HUES64 (cell line): Measurements from ENCODE around the gene SPI1.

Source experiments
- H3K27ac ChIP-seq: 2 replicates; pipeline ENCODE4 v1.7.0; 2013; ENCODE audit warnings: low read depth, low read length, inconsistent platforms
- H3K27me3 ChIP-seq: 2 replicates; pipeline ENCODE4 v1.6.1; 2013; ENCODE audit warnings: mild to moderate bottlenecking, low read length; ENCODE audit not compliant: insufficient read depth
- H3K36me3 ChIP-seq: 2 replicates; pipeline ENCODE4 v1.6.1; 2013; ENCODE audit warnings: mild to moderate bottlenecking, low read length; ENCODE audit not compliant: insufficient read depth
- H3K4me1 ChIP-seq: 2 replicates; pipeline ENCODE4 v1.6.1; 2013; ENCODE audit warnings: mild to moderate bottlenecking, low read length, moderate library complexity; ENCODE audit not compliant: insufficient read depth
- H3K4me3 ChIP-seq: 2 replicates; pipeline ENCODE4 v1.5.1; 2013; ENCODE audit warnings: mild to moderate bottlenecking, low read length, moderate library complexity
- H3K9ac ChIP-seq: 2 replicates; pipeline ENCODE4 v1.6.1; 2013; ENCODE audit warnings: mild to moderate bottlenecking, low read depth, low read length
- H3K9me3 ChIP-seq: 2 replicates; pipeline ENCODE4 v1.6.1; 2013; ENCODE audit warnings: low read depth, low read length; ENCODE audit not compliant: insufficient read depth
- WGBS: fragments of 150-250, 120-280 bp; methylation state at CpG from one replicate; pipeline ENCODE4 v1.1.7; 2013; ENCODE audit warnings: missing lambda C conversion rate; 5-methylcytosine and 5-hydroxymethylcytosine counted together

SPI1 gene

GRCh38 chr11:47413351-47413750 lies 35.0 kb upstream of the SPI1 start:
- Histone ChIP-seq H3K36me3 (peaks cover 39% of the 10 kb centered on the region), H3K9me3 (no peaks in the 10 kb centered on the region), H3K4me1 (peaks cover 7% of the 10 kb centered on the region; the same call in 1 of the 2 replicates), H3K27me3 (no peaks in the 10 kb centered on the region), H3K9ac (no peak overlapping the region), H3K27ac (no peak overlapping the region), H3K4me3 (no peak overlapping the region)
- 92% methylated on average over 13 of the region's 13 CpGs for WGBS

- WGBS = 84% methylated on average over 12 of the region's 12 CpGs
- Histone ChIP-seq H3K27me3 (no peaks in the 10 kb centered on the region), H3K9ac (no peak overlapping the region), H3K36me3 (peaks cover 28% of the 10 kb centered on the region), H3K9me3 (no peaks in the 10 kb centered on the region), H3K4me3 (no peak overlapping the region), H3K4me1 (peaks cover 13% of the 10 kb centered on the region; the same call in 1 of the 2 replicates), H3K27ac (no peak overlapping the region)
Measured at GRCh38 chr11:47411884-47412746, 33.8 kb upstream of the SPI1 start.

- H3K9me3 ChIP-seq = no peaks in the 10 kb centered on the region
- no peaks in the 10 kb centered on the region for H3K27me3 ChIP-seq
- H3K4me1 ChIP-seq = peaks cover 10% of the 10 kb centered on the region
- peaks cover 21% of the 10 kb centered on the region for H3K36me3 ChIP-seq
- 86% methylated on average over 12 of the region's 12 CpGs for WGBS
- H3K4me3 ChIP-seq = no peak overlapping the region
- H3K27ac ChIP-seq = no peak overlapping the region
- H3K9ac ChIP-seq = no peak overlapping the region
Measured at GRCh38 chr11:47410370-47411264, 32.3 kb upstream of the SPI1 start.

- no peak overlapping the region for H3K9ac ChIP-seq
- H3K4me1 ChIP-seq = peaks cover 10% of the 10 kb centered on the region
- no peaks in the 10 kb centered on the region for H3K9me3 ChIP-seq
- no peaks in the 10 kb centered on the region for H3K27me3 ChIP-seq
- peaks cover 16% of the 10 kb centered on the region for H3K36me3 ChIP-seq
- H3K4me3 ChIP-seq = peak overlapping the region; percentile 75
- H3K27ac ChIP-seq = no peak overlapping the region
- WGBS = 91% methylated on average over 31 of the region's 31 CpGs
Measured at GRCh38 chr11:47409440-47410369, 31.4 kb upstream of the SPI1 start.

GRCh38 chr11:47408598-47409439 lies 30.5 kb upstream of the SPI1 start:
- H3K27me3 ChIP-seq = no peaks in the 10 kb centered on the region
- peak overlapping the region; percentile 60 for H3K9ac ChIP-seq
- H3K4me3 ChIP-seq = peak overlapping the region; percentile 75
- peaks cover 11% of the 10 kb centered on the region; the same call in 1 of the 2 replicates for H3K36me3 ChIP-seq
- H3K27ac ChIP-seq = peak overlapping the region; percentile 52; the same call in 1 of the 2 replicates
- no peaks in the 10 kb centered on the region for H3K9me3 ChIP-seq
- H3K4me1 ChIP-seq = peaks cover 10% of the 10 kb centered on the region
- WGBS = 12% methylated on average over 50 of the region's 50 CpGs

GRCh38 chr11:47407746-47408590 lies 29.6 kb upstream of the SPI1 start, which contains the start of gene SLC39A13:
TSS of gene SLC39A13 (plus strand) at chr11:47408590. CDS start at chr11:47410095, 1,505 bp downstream.
- Histone ChIP-seq H3K9me3 (no peaks in the 10 kb centered on the region), H3K27me3 (no peaks in the 10 kb centered on the region), H3K27ac (peak within 1 kb of the TSS; percentile 91), H3K4me1 (peaks cover 10% of the 10 kb centered on the region), H3K4me3 (peak within 1 kb of the TSS; percentile 83), H3K36me3 (peaks cover 6% of the 10 kb centered on the region; the same call in 1 of the 2 replicates), H3K9ac (peak within 1 kb of the TSS; percentile 77)
- WGBS = 2% methylated on average over 70 of the region's 70 CpGs

GRCh38 chr11:47406896-47407745 lies 28.8 kb upstream of the SPI1 start:
- Histone ChIP-seq H3K36me3 (peaks cover 6% of the 10 kb centered on the region; the same call in 1 of the 2 replicates), H3K9me3 (no peaks in the 10 kb centered on the region), H3K27ac (peak overlapping the region; percentile 91), H3K9ac (peak overlapping the region; percentile 77), H3K4me3 (peak overlapping the region; percentile 83), H3K4me1 (peaks cover 10% of the 10 kb centered on the region), H3K27me3 (no peaks in the 10 kb centered on the region)
- 69% methylated on average over 12 of the region's 12 CpGs for WGBS

- Histone ChIP-seq H3K36me3 (no peaks in the 10 kb centered on the region), H3K4me1 (peaks cover 17% of the 10 kb centered on the region), H3K27me3 (no peaks in the 10 kb centered on the region), H3K9me3 (no peaks in the 10 kb centered on the region), H3K27ac (no peak overlapping the region), H3K9ac (no peak overlapping the region), H3K4me3 (no peak overlapping the region)
- 89% methylated on average over 3 of the region's 3 CpGs for WGBS
Measured at GRCh38 chr11:47403571-47403970, 25.2 kb upstream of the SPI1 start.

- H3K4me3 ChIP-seq = no peak overlapping the region
- no peaks in the 10 kb centered on the region for H3K9me3 ChIP-seq
- H3K36me3 ChIP-seq = no peaks in the 10 kb centered on the region
- 80% methylated on average over 4 of the region's 4 CpGs for WGBS
- peaks cover 17% of the 10 kb centered on the region for H3K4me1 ChIP-seq
- no peak overlapping the region for H3K9ac ChIP-seq
- no peaks in the 10 kb centered on the region for H3K27me3 ChIP-seq
- no peak overlapping the region for H3K27ac ChIP-seq
Measured at GRCh38 chr11:47403135-47403534, 24.8 kb upstream of the SPI1 start.
